CD4-positive, alpha-beta T cell treated with Interleukin-6 for 4 hours (primary cell): ENCODE data around the gene SH3RF1.

Experiments
- DNase-seq: peaks from one replicate; pipeline ENCODE4 v3.0.0-alpha.2; 2020; ENCODE audit warnings: mixed read lengths

The SH3RF1 gene

DNA sequence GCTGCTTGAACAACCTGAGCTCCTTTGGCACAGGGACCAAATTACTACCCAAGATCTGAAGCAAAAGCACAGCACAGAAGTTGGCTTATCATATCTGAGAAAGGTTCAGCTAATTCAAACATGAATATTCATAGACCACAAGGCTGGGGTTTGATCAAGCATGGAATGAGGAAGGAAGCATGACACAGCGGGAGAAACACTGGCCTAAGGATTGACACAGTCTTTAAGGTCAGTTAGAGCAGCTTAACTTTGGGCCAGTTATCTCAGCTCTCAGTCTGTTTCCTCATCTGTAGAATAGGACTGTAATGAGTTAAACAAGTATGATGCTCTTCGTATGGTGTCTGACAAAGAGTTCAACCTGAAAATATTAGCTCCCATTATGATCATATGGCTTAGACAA, 172.2 kb downstream of the SH3RF1 start:
- no peak for DNase-seq

GRCh38 chr4:169098054-169098497, 172.7 kb downstream of the SH3RF1 start:
- DNase-seq: no peak

DNA sequence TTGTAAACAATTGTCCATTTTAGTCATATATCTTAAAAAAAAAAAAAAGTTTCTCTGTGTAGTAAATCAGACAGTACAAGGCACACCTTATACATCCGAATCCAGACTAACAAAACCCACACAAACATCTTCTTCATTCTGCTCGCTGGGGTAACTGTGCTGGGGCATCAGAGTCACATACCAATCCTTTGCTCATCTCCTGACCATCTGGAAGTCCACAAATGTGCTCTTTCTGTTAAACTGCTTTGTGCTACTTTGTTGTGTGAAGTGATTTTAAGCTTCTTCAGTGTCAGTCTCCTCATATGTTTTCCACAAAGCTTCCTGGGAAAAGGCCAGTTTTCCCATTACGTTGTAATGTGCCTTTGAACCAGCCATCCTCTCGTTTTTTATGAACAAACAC, 174.5 kb downstream of the SH3RF1 start:
- no peak for DNase-seq

DNA sequence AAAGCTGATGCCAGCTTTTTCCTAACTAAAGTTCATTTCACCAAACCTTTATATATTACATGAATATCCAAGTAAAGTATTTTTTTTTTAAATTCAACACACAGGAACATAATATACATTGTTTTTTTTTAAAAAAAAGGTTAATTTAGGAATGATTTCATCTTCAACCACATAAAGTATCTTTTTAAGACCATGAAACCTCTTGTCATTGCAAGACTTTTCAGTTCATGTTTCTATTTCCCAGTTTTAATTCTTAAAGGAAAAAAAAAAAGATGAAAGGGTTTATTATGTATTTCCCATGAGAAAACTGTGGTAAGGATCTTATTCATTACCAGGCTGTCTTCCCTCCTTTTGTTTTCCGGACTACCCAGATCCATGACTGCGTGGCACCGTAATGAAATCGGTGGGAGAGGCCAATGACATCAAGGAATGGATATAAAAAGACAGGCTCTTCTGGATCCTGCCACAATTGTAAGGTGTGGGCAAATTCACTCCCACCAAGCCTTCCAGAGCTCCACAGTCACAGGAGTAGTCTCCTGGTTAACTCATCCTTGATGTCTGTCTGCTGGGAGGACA, 176.0 kb downstream of the SH3RF1 start:
- DNase-seq: no peak

GRCh38 chr4:169092889-169093522, 177.8 kb downstream of the SH3RF1 start:
- no peak for DNase-seq

DNA sequence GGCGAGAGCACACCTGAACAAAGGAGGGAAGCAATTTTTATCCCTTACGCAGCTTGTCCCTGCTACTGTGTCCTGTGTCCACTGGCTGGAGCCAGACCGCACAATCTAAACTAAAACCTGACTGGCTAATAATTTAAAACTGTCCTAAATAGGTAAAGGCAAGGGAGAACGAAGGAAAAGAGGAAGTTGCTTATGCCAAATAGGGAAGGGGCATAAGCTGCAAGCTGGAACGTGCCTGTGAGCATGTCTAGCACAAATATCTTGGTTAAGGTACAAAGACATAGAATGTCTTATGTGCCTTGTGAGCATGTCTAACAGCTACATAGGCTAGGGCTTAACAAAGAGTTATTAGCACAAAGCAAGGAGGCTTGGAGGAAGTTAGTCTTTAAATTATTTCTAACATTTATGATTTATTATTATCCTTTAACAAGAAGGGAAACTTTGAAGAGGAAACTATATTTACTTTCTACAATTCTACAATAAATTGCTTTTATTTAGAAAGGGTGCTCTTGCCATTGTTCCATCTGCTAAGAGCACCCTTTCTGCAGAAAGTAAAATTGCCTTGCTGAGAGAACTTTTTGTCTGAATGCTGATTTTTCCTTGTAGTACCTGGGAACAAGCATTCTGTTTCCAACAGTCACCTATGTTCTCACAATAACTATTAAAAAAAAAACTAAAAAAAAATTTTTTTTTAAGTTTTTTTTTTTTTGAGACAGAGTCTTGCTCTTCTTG, 180.1 kb downstream of the SH3RF1 start:
- no peak for DNase-seq

DNA sequence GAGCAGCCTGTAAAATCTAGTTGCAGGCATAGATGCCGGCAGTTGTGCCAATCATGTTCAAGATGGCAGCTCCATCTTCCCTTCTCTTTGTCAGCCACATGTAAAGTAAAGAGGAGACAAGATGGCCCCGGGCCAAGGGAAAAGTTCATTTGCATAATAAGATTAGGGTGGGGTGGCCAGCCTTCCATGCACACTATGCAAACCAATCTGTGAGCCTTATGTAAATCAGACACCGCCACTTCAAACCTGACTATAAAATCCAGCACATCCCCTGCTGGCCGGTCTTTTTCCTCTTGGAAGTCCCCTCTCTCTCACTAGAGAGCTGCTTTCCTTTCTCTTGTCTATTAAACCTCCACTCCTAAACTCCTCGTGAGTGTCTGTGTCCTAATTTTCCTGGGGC, 181.8 kb downstream of the SH3RF1 start:
- DNase-seq: no peak

DNA sequence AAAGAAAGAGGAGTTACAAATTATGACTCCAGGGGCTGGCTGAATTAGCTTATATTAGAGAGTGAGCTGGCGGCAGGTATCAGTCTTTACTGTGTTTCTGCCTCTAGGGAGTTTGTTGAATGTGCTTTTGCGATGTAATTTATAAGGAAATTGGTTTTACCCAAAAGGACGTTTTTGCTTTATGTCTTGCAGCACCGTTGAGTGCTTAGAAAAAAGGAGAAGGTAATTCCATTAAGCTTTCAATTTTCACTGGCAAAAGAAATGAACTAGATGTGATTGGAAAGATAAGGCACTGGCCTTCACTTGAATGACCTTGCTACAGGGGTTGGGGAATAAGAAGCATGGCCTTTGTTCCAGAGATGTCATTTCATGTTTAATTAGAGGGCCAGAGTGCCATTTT, 185.8 kb downstream of the SH3RF1 start:
- DNase-seq: no peak

DNA sequence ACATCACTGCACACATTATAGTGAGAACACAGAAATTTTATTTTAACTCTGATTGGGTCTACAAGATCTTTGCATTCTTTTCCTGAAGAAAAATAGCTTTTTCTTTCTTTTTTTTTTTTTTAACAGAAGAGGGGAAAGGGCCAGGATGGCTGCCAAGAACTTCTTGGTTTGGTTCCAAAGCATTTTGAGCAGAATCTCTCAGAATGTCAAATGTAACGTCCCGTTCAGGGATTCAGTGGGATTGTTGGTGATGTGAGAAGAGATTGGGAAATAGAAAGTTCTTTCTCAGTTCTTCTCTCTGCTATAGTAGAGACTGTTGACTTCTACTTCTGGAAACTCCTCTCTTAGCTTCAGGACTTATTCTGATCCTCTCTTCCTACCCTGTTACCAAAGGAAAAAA, 189.8 kb downstream of the SH3RF1 start:
- DNase-seq: no peak

GRCh38 chr4:169079942-169080827, 190.6 kb downstream of the SH3RF1 start:
- no peak for DNase-seq

- DNase-seq: no peak
Measured at GRCh38 chr4:169074117-169074516, 196.6 kb downstream of the SH3RF1 start.

- no peak for DNase-seq
Measured at GRCh38 chr4:169071747-169072146, 199.0 kb downstream of the SH3RF1 start.

GRCh38 chr4:169070895-169071218, 199.9 kb downstream of the SH3RF1 start:
- DNase-seq: no peak

DNA sequence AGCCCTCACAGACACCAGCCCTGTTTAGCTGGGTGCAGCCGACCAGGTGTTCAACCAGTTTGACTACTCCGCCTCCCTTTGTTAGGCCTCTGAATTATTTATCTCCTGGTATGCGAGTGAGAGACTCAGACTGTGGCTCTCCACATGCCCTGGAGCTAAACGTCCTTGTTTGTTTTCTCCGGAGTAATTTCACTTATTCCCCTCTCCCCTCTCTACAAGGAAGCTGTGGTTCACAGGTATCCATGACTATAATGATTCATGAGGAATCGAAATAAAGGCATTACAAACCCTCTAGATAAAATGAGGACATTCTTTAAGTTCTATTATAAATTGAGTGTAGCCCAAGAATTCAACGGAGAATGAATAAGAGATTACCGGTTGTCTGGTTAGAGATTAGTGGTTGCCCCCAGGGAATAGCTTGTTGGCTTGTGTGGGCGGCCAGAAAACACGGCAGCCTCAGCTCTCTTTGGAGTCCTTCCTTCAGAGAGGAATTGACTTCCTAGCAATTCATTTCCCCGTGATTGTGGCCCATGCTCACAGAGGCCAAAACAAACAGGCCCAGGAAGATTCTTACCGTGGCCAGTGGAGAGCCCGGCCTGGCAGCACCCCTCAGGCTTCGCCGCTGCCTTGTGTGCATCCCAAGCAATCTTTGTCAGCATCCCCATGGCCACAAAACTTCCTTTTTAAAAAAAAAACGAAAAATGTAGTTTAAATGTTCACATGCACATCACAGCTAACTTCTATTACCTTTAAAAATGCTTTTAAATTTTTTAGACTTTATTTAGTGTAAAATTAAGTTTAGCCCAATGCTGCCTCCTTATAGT, 200.5 kb downstream of the SH3RF1 start:
- no peak for DNase-seq

- peak; percentile 3 for DNase-seq
Measured at GRCh38 chr4:169068423-169068822, 202.3 kb downstream of the SH3RF1 start.

DNA sequence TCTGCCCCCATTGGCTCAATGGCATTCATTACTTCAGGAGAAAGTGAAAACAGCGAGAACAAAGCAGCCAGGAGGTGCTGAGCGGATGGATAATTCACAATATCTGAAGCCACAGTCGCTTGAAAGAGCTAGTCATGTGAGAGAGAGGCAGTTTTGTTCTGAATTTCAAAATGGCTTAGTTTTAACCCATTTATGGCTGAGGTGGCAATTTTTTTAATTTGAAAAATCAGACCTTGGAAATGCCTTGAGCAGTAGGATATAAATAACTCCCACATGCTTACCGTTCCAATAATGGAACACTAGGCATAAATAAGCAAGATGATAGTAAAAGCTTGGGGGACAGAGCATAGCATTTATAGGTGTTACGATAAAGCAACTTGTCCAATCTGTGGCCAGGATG, 203.8 kb downstream of the SH3RF1 start:
- no peak for DNase-seq

GRCh38 chr4:169064296-169064695, 206.5 kb downstream of the SH3RF1 start:
- DNase-seq: no peak

DNA sequence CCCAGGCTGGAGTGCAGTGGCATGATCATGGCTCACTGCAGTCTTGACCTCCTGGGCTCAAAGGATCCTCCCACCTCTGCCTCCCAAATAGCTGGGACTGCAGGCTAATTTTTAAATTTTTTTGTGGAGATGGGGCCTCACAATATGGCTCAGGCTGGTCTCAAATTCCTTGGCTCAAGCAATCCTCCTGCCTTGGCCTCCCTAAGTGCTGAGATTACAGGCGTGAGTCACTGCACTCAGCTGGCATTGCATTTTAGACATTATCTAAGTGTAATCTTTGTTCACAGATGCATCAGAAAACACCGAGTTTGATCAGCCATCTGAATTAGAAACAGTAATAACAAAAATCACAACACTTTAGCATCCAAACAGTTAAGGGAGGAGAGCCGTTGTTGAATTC, 207.3 kb downstream of the SH3RF1 start:
- DNase-seq: no peak

GRCh38 chr4:169062897-169063244, 207.9 kb downstream of the SH3RF1 start:
- DNase-seq: no peak

DNA sequence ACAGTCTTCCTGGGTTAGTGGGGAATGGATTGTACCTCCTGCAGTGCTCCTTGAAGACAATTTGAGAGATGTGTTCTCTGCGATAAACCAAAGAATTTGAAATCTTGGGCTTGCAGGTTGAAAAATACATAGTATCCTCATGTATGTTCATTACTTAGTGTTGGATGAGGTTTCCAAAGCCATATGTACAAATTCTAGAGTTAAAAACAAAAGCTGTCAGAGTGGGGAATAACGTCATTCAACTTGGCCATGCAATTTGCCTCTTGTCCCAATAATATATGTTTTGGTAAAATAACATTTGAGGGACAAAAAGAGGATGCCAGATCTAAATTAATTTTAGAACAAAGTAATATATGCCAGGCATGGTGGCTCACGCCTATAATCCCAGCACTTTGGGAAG, 209.4 kb downstream of the SH3RF1 start:
- DNase-seq: no peak

DNA sequence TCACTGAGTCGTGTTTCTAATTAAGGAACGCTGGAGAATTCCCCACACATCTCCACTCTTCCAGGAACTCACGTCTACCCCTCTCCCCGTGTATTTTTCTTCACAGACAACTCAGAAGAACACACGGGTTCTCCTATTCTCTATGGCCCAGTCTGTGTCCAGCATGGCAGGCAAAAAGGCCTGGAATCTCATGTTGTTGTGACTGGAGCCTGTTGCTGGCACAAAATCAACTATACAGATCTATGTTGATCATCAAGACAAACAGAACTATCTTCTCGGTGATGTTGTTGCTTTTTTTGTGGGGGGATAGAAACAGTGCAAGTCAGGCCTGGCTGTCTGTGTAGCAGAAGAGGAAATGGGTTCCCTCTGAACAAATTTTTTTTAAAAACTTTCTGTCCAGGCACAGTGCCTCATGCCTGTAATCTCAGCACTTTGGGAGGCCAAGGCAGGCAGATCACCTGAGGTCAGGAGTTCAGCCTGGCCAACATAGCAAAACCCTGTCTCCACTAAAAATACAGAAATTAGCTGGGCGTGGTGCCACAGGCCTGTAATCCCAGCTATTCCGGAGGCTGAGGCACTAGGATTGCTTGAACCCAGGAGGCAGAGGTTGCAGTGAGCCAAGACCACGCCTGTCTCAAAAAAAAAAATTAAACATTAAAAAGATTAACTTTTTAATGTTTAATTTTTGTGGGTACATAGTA, 210.2 kb downstream of the SH3RF1 start:
- DNase-seq: no peak
